Body of pancreas (tissue), 4 donors: ENCODE data around the gene MZT2B.

Source experiments
- CTCF ChIP-seq, 7 experiments: fragments of 450-650 bp in 4 of 7; fragments of 200-600 bp in 3 of 7; sonication (generic) in 3 of 7; IDR thresholded peaks; one replicate each; pipeline ENCODE4 v1.5.1; 2016 to 2019; ENCODE audit warnings: antibody characterized with exemption in 7 of 7
- POLR2A ChIP-seq, 3 donors: fragments of 450-650 bp; IDR thresholded peaks; one replicate each; pipeline ENCODE4 v1.6.1; 2016; ENCODE audit warnings: antibody characterized with exemption in 3 of 3, mild to moderate bottlenecking in 2 of 3

GRCh38 chr2:130165293-130166016 lies 16.6 kb upstream of the MZT2B start:
- TF ChIP-seq CTCF (IDR thresholded peaks at IDR 0.05): no peak
- TF ChIP-seq POLR2A (IDR thresholded peaks at IDR 0.05): no peak
